HL-60 (cell line): Measurements from ENCODE around the gene CRYBG2.
"Not testable (repeated sequence)": the region's sequence is repeated elsewhere in the genome, so short reads cannot be mapped to it uniquely, and the experiment has no call there.

Experiments used
- DNase-seq, 2 experiments: peaks; one replicate each; pipeline ENCODE4 v3.0.0-alpha.2; 2010 to 2020; ENCODE audit warnings: low read depth in 1 of 2, low spot score in 1 of 2
- H3K27ac ChIP-seq: fragments of 250-450 bp; sonication (Bioruptor Pico); replicated peaks from 2 replicates; pipeline ENCODE4 v1.5.1; 2020; ENCODE audit warnings: mild to moderate bottlenecking, moderate library complexity
- H3K27me3 ChIP-seq: fragments of 250-450 bp; sonication (Bioruptor Pico); 2 replicates; pipeline ENCODE4 v1.5.1; 2021; ENCODE audit warnings: mild to moderate bottlenecking, moderate library complexity; ENCODE audit not compliant: insufficient read depth, poor library complexity, severe bottlenecking
- H3K4me3 ChIP-seq: replicated peaks from 2 replicates; pipeline ENCODE4 v1.5.1; 2011; ENCODE audit warnings: mild to moderate bottlenecking, control low read depth, low read length; ENCODE audit not compliant: insufficient read depth
- CTCF ChIP-seq: IDR thresholded peaks from one replicate; pipeline ENCODE4 v1.5.1; 2011; ENCODE audit warnings: low read length, control low read depth, inconsistent platforms; ENCODE audit not compliant: insufficient read depth
- GABPA ChIP-seq: IDR thresholded peaks from 2 replicates; pipeline ENCODE4 v1.6.1; 2012; ENCODE audit warnings: low read depth
- POLR2AphosphoS5 ChIP-seq: IDR thresholded peaks from 2 replicates; pipeline ENCODE4 v1.6.1; 2012; ENCODE audit warnings: low read depth
- REST ChIP-seq: IDR thresholded peaks from 2 replicates; pipeline ENCODE4 v1.6.1; 2012; ENCODE audit warnings: low read depth; ENCODE audit not compliant: insufficient replicate concordance
- SPI1 ChIP-seq: IDR thresholded peaks from 2 replicates; pipeline ENCODE4 v1.6.1; 2012; ENCODE audit warnings: low read depth, mild to moderate bottlenecking, borderline replicate concordance

Gene CRYBG2

GRCh38 chr1:26378088-26378878 is 24.4 kb upstream of the CRYBG2 start:
- Histone ChIP-seq H3K27ac (no peak overlapping the region; the same call in 1 of the 2 replicates), H3K4me3 (no peak overlapping the region), H3K27me3 (no peaks in the 10 kb centered on the region)
- DNase-seq = peak; percentile 74 to 85
- no peak for TF ChIP-seq CTCF
- TF ChIP-seq GABPA = no peak
- TF ChIP-seq REST = no peak
- peak; percentile 92 for TF ChIP-seq SPI1
- peak; percentile 63; the same call in 1 of the 2 replicates for TF ChIP-seq POLR2AphosphoS5

GRCh38 chr1:26376050-26376449 is 22.1 kb upstream of the CRYBG2 start:
- no peak overlapping the region for H3K27ac ChIP-seq
- TF ChIP-seq POLR2AphosphoS5 = no peak
- no peak for TF ChIP-seq GABPA
- TF ChIP-seq CTCF = no peak
- TF ChIP-seq REST = no peak
- TF ChIP-seq SPI1 = no peak

GRCh38 chr1:26375081-26375480 is 21.2 kb upstream of the CRYBG2 start:
- H3K4me3 ChIP-seq = no peak overlapping the region
- no peak overlapping the region for H3K27ac ChIP-seq
- no peak for TF ChIP-seq GABPA
- no peak for TF ChIP-seq POLR2AphosphoS5
- TF ChIP-seq REST = no peak
- TF ChIP-seq CTCF = no peak
- no peak for TF ChIP-seq SPI1
- DNase-seq = no peak
- H3K27me3 ChIP-seq = no peaks in the 10 kb centered on the region

More at GRCh38 chr1:26376050-26376449, 22.1 kb upstream of the CRYBG2 start:
- no peak overlapping the region for H3K4me3 ChIP-seq
- DNase-seq = no peak
- no peaks in the 10 kb centered on the region for H3K27me3 ChIP-seq

- H3K4me3 ChIP-seq, DNase-seq, H3K27me3 ChIP-seq, H3K27ac ChIP-seq: not testable (repeated sequence)
Measured at GRCh38 chr1:26374361-26374760, 20.4 kb upstream of the CRYBG2 start.
